Stimulated activated CD8-positive, alpha-beta memory T cell treated with anti-CD3 and anti-CD28 coated beads, Interleukin-15, amount 100 ng/mL, for 48 hours (primary cell): ENCODE data around the gene FILIP1L.
A peak's percentile ranks its signal among the peaks of the same experiment; 100 is the strongest.
"Not testable (repeated sequence)": the region's sequence is repeated elsewhere in the genome, so short reads cannot be mapped to it uniquely, and the experiment has no call there.

ENCODE experiments used
- DNase-seq, 2 donors: peaks; one replicate each; pipeline ENCODE4 v3.0.0-alpha.2; 2020; ENCODE audit warnings: low read depth in 2 of 2

Gene FILIP1L

DNA sequence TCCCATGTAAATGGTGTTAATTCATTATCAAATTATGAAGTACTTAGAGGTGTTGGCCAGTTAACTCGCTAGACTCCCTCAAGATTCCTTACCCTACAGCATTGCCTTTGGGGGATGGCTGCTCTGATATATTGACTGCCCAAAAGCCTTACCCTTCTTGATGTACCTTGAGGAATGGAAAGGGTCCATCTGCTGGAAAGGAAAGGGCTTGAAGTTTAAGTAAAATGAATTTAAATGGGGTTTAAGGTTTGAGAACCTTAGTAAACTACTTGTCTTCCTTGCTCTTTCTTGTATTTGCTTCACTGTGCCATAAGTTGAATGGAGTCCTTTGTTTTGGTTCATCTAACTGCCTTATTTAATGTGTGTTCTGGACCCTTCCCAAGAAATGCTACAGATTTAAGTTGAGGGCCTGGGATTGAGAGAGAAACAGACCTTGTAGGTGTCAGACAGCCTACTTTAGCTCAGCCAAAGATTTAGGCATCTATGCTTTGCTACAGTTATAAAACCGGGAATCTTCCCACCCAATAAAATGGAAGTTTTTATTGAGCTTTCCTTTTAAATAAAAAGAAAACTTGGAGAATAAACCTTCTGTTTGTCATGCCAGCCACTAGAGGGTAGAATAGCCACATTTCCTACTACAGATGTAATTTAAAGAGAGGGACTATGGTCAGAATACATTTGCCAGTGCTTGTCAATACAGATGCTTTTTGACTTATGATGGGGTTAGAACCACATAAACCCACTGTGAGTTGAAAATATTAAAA is 271.3 kb downstream of the FILIP1L start:
- DNase-seq: no peak

DNA sequence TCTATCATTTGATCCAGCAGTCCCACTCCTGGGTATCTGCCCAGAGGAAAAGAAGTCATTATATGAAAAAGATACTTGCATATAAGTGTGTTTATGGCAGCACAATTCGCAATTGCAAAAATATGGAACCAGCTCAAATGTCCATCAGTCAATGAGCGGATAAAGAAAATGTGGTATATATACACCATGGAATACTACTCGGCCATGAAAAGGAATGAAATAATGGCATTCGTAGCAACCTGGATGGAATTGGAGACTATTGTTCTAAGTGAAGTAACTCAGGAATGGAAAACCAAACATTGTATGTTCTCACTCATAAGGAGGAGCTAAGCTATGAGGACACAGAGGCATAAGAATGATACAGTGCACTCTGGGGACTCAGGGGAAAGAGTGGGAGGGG is 272.4 kb downstream of the FILIP1L start:
- DNase-seq: not testable (repeated sequence)

DNA sequence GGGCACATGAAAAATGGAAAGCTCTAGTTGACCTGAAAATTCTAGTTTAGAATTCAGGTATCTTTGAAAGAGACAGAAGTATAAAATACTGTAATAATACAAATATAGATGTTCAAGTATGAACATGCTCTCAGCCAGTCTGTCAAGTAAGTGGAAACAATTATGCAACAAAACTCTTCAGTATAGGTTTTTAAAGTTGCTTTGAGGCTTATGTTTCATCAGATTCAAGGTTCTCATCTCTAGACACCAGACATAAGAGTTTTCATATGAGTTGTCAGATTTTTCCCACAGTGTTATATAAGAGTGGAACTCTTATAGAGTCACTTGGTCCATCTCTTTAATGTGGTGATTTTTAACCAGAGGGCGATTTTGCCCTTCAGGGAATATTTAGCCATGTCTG is 274.7 kb downstream of the FILIP1L start:
- DNase-seq: no peak

DNA sequence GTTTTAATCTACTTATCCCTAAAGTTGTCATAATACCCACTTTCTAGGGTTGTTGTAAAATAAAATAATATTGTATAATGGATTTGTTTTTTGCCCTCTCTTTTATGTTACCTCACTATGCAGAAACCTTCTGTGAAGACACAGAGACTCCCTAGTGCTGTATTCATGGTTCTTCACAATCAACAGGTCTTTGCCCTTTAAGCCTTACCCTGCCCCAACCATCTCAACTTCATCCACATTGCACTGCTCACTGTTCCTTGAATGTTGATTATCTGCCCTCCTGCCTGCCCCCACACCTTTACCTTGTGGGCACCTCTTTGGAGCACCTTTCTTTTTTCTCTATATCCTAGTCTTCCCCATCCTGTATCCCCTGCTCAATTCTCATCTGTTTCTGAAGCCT is 275.5 kb downstream of the FILIP1L start:
- DNase-seq: no peak

DNA sequence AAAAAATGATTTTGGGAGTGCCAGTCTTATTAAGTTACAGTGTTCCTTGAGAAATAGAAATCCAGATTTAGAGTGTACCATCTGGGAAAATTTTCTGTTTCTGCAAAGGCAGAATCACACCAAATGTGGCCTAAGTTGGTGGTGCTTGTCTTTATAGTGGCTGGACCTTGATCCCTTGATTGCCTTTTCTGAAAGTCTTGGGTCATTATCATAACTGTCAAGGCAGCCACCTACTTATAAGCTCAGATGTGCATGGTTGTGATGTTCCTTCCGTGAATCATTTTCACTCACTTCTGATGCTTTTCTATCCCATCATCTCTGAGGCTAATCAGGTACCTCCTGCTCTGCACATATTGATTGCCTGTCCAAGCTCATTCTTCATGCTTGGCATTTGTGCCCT is 276.6 kb downstream of the FILIP1L start:
- no peak for DNase-seq

DNA sequence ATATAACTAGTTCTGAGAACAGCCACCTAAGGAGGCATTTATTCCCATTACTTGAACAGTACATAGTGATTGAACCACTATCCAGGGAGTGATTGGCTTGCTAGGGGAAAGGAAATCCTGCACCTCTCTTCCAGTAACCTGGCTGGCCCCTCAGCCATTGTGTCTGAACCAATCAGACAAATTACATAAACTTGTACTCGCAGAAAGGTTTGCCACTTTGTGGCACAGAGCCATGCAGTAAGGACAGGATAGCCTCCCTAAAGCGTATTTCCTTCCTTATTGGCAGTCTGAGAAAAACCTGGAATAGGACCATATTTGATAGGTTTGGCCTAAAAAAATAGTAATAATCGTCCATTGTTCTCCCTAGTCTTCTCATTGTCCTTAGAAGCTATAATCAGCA is 277.6 kb downstream of the FILIP1L start:
- no peak for DNase-seq

DNA sequence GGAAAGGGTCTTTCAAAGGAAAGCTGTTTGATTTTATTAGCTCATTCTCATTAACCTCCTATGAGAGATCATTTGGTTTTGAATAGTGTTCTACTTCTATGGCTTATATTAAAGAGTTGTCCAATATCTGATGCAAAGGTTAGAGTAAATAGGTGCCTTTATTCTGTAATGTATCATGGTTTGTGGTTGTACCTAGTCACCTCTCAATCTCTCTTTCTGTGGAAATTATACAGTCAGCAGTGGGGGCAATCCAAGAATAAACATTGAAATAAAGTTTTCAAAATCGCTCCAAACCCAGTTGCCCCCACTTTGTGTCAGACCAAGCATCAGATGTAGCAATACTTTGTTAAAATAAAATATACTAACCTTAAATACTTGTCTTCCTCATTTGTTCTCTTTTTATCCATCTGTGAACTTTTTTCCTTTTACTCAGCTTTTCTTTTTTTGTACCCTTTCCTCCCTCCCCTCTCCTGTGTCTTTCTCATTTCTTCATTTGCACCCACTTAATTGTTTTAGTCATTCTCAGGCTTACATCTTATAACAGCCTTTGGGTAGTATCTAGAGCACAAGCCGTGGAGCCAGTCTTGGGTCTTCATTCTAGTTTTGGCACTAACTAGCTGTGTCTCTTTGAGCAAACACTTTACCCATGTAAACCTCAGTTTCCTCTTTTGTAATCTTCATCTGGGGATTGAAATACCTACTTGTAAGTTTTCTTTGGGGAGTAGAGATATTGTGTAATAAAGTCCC is 279.9 kb downstream of the FILIP1L start:
- DNase-seq: no peak

DNA sequence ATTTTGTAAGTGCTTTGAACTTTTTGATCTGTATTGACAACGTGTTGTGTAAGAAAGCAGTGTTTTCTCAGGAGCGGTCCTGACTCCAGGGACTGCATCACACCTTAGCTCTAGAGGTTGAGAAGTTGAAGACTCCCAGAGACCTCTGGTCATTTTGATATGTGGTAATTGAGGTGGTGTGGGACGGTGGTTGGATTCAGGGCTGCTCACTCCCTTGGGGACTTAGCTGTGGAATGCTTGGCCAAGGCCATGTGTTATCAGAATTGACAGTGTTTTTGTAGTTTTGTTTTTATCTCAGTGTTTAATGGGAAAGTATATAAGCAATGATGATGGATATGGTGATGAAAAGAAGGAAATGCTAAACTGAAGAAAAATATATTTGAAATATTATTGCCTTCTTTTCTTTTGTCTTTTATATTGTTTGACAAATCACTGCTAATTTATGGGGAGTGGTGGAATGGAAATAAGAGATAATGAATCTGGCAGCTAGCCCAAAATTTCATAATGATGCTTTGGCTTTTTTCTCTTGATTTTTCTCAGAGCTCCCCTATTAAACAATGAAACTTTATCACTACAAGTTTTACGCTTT is 280.6 kb downstream of the FILIP1L start:
- no peak for DNase-seq

DNA sequence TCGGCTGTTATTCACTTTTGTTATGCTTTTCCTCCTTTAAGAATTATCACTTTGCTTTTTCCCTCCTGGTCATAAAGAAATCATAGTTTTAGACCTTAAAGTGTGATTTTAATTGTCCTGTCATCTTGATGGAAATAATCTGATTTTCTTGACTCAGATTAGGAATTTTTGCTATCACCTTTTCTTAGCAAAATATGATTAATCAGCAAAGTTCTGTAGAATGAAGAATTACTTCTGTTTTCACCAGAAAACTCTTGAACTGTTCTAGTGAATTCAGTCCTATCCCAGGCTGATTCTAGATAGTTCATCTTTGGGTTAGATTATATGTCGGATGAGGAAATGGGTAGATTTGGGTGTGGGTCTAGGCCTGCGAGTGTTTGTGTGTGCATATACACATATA is 284.5 kb downstream of the FILIP1L start:
- DNase-seq: no peak

DNA sequence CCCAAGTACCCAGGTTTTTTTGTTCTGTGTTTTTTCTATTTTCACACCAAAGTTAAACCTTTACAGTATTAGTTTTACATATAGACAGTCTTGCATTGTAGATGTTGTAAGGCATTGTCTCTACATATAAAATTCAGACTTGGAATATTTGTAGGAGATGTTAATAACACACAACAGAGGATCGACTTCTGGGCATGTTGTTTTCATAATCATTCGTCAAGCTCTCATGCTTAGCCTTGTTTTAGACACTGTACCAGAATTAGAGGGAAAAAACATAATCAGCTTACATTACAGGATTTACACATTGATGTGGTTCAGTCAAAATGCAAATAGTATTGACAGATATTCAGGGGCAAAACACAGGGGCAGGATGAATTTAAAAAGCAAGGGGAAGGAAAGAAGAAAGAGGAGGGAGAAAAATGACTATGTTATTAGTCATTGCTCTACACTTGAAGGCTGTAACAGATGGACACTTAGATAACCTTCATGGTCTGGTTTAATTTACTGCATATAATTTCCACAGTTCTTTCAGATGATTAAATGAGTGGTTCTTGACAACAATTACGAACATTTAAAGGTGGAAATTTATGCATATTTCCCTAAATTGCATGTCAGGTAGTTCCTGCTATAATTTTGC is 289.2 kb downstream of the FILIP1L start:
- DNase-seq: no peak

DNA sequence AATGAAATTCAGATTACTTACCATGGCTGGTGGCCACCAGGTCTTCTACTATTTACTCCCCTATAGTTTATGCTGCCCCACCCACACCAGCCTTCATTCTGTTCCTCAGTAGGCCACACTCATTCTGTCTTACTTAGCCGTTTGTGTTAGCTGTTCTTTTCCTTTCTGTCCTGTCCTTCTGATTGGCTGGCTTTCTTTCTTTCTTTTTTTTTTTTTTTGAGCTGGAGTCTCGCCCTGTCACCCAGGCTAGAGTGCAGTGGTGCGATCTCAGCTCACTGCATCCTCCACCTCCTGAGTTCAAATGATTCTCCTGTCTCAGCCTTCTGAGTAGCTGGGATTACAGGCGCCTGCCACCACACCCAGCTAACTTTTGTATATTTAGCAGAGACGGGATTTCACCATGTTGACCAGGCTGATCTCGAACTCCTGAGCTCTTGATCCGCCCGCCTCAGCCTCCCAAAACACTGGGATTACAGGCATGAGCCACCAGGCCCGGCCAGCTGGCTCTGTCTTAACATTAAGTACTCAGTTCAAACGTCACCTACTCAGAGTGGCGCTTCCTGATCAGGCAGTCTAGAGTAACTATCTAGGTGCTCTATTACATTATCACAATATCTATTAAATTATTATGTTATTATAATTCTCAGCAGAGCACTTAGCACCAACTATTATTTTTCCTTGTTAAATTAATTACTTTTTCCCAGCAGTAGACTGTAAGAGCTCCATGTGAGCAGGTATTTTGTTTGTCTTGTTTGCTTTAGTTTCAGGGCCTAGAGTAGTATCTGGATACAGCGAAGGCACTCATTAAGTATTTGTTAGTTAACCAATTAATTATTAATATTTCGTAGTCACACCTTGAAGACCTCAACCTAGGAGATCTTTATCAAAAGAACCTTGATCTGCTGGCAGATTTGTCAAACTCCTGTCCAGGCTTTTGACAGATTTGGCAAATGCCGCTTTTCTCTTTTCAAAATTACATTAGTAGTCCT is 290.3 kb downstream of the FILIP1L start:
- DNase-seq: no peak

DNA sequence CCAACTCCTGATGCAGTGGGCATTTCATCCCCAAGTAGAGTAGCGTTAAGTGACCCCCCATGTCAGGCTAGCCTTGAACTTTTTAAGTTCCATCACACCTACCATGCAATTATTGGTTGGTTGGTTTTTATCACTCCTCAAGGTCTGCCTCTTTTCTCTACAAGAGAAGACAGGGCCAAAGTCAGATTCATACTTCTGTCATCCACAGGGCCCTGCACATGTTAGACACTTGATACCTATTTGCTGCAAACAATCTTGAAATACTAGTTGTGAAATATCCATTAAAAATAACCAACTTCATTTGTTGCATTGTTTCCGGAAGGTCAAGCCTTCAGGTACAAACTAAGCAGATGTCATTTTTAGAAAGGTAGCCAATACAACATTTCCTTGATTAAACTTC is 295.5 kb downstream of the FILIP1L start:
- no peak for DNase-seq

DNA sequence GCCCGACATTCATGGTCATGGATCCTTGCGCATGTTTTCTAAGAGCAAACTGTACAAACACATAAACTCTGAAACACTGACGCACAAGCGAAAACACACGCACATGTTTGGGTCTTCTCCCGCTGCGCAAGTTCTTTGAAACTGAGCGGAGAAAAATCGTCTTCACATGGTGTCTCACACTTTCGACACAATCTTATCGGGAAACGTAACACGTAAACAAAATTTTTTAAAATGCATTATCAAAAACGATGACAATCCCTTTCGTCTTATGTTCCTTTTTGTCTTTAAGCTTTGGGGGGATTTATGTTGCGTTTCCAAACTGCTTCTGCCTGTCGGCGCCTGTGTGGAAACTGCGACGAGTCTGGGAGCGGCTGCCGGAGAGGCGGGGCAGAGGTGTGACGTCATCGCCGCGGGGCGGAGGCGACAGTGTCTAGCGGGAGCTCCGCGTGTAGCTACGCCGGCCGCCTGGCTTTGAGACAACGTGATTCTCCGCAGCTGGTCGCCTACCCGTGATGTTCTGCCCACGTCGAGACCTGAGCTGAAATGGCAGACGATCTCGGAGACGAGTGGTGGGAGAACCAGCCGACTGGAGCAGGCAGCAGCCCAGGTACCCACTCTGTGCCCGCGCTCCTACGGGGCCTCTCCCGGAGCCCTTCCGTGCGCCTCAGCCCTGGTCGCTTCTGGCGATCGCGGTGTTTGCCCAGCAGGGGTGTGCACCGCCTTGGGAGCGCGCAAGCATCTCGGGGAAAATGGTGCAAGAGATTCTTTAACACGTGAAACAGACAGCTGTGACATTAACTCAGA is 296.7 kb downstream of the FILIP1L start, which contains the start of gene CMSS1:
Gene CMSS1, plus strand, starts transcription at position 426 of the 804 bp plus-strand sequence.
- peak; percentile 89 to 92 for DNase-seq

DNA sequence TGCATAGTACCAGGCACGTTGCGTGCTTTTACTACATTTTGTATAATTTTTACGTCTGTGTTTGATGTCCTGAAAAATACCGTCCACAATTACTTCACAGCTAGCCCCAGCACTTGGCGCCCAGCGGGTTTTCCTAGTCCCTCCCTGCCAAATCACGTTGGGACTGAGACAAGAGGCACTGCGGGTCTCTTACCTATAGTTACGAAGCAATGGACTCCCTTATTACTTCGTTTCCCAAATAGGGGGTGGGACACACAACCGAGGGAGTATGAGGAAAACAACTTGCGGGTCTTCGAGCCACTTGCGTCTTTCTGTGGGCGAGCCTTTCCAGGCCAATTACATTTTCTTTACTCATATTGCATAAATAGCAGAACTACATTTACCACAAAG is 297.3 kb downstream of the FILIP1L start:
- DNase-seq: no peak

DNA sequence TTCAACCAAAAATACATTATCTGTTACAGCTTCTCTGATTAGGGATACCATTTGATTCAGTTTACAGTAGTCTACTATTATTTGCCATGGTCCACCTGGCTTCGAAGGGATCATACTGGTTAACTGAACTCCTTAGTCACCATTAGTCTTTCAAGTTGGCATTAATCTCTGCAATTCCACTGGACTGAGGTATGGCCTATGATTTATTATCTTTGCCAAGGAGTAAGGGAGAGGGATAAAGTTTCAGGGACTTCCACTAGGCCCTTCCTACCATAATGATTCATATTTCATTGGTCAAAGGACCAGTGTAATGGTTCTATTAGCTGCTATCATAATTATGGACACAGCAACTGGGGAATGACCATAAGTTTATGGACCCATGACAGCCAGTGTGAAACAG is 303.9 kb downstream of the FILIP1L start:
- DNase-seq: no peak

DNA sequence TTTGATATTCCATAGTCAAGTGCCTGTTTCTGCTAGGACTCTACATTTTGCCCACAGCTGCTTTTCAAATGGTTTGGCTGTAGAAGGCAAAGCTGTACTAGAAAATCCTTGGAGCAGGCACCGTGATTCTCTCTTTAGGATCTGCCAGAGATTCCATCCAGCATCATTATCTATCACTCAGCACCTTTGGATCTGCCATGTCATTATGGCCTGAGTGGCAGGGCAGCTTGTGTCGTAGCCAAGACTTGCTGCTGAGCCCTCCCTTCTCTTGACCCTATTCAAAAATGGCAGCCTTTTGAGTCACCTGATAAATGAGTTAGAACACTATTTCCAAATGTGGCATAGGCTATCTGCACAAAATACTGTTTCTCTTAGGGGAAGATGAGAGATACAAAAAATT is 304.7 kb downstream of the FILIP1L start:
- DNase-seq: no peak

DNA sequence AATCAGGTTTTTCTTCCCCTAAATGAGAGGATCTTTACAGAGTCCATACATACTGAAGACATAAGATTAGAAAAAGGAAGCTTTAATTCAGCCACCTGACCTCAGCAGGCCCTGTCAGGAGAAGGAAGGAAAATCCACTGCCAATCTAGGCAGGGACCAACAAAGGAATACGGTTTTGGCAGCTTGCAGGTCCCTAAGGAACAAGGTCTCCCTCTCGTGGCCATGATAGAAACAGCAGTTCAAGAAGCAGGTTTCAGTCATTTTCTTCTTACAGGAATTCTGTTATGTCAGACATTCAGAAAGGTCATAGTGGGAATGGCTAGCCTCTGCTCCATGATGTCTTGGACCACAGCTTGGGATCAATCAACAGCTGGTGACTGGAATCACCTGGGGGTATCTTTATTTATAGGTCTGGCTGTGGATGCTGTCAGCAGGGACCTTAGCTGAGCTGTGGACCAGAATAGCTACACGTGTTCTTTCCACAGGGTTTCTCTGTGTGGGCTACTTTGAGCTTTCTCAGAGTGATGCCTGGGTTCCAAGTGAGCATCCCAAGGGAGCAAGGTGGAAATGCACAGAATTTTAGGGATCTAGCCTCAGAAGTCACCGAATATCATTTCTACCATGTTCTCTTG is 306.0 kb downstream of the FILIP1L start:
- no peak for DNase-seq

DNA sequence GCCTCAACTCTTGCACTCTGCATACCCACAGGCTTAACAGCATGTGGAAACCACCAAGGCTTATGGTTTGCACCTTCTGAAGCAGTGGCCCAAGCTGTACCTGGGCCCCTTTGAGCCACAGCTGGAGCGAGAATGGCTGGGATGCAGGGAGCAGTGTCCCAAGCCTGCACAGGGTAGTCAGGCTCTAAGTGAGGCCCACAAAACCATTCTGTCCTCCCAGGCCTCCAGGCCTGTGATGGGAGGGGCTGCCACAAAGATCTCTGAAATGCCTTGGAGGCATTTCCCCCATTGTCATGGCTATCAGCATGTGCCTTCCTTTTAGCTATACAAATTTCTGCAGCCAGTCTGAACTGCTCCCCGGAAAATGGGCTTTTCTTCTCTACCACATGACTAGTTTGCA is 309.1 kb downstream of the FILIP1L start:
- no peak for DNase-seq

DNA sequence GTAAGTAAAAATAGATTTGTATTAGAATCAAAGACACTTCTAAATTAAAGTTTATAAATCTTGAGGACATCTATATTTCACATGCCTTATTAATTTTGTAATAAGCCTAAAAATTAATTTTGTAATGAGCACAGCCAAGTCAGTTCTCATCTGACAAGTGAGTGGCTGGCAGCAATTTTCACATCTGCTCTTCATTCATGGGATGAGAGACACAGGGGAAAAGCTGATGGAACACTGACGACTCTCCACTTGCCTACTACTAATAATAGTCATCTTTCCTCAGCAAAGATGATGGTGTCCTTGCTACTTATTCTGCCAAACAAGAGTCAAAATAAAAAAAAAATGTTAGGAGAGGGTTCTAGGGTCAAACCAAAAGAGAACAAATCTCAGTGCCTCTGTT is 311.0 kb downstream of the FILIP1L start:
- DNase-seq: no peak

DNA sequence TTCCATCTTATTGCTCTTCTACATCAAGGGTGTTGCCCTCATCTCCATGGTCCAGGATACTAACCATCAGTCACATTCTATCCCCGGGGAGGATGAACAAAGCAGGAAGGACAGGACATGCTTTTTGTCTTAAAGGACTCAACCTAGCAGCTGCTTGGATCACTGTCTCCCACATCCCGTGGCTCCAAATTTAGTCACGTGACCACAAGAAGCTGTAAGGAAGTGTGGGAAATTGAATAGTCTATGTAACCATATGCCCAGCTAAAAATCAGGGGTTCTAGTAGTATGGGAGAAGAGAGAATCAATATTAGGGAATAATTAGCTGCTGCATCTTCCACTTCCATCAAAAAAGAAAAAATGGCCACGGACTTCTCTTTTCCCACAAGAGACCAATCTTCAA is 314.9 kb downstream of the FILIP1L start:
- DNase-seq: no peak
